Tongue (tissue), 2 donors: Measurements from ENCODE around the gene TOP3B. TPM values are rescaled to one million over a fixed set of nuclear protein-coding genes. Genes with fewer than 3 reads are reported as not detected.
"Not testable (repeated sequence)": the region's sequence is repeated elsewhere in the genome, so short reads cannot be mapped to it uniquely, and the experiment has no call there.

Experiments
- DNase-seq: peaks from one replicate; pipeline ENCODE4 v3.0.0-alpha.2; 2015
- total RNA-seq: library from RNA; depleted of rRNA; stranded (reverse); fragments of >200 nt; gene quantifications from one replicate; pipeline ENCODE4 v1.2.3, GENCODE V29; 2014

Gene TOP3B
- total RNA-seq, 1 donor from 2014 or later = 19.0 TPM

GRCh38 chr22:21922370-21923162, 60.0 kb downstream of the TOP3B start:
- DNase-seq = no peak

DNA sequence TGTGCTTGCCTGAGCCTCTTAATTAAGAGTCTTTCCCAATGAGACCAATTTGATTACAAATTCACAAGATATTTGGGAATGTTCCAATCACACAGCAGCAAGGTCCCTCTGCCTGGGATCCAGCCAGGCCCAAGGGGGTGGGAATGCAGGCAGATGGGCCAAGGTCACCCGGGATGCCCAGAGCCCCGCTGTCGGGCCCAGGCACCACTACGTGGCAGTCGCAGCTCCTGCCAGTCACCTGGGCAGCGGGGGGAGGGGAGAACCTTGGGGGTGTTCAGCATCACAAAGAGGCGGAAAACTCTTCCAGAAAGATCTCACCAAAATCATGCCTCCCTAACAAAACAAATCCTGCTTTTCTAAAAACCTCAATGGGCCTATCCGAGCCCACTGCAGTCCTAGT, 60.9 kb downstream of the TOP3B start:
- no peak for DNase-seq

DNA sequence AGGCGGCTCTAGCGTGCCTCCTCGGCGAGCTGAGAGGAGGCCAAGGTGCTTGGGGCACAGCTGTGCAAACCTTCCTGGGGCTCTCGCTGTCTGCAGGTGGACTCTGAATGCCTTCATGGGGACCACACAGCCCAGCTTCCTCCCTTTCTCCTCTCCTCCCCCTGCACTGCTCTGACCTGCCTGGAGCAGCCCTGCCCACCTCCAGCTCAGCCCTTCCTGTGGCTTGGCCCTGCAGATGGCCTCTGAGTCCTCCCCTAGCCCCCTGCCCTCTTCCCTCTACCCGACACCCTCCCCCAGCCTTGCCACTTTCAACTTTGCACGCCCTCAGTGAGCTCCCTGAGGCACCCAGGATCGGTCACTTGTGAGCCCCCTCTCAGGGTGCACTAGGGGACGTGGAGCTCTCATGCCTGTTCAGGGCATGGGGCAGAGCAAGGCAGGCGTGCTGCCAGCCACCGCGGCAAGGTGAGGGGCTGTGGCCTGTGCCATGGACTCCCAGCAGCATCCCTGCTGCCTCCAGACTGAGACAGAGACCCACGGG, 61.3 kb downstream of the TOP3B start:
- DNase-seq = no peak

GRCh38 chr22:21920341-21921183, 62.0 kb downstream of the TOP3B start:
- no peak for DNase-seq

DNA sequence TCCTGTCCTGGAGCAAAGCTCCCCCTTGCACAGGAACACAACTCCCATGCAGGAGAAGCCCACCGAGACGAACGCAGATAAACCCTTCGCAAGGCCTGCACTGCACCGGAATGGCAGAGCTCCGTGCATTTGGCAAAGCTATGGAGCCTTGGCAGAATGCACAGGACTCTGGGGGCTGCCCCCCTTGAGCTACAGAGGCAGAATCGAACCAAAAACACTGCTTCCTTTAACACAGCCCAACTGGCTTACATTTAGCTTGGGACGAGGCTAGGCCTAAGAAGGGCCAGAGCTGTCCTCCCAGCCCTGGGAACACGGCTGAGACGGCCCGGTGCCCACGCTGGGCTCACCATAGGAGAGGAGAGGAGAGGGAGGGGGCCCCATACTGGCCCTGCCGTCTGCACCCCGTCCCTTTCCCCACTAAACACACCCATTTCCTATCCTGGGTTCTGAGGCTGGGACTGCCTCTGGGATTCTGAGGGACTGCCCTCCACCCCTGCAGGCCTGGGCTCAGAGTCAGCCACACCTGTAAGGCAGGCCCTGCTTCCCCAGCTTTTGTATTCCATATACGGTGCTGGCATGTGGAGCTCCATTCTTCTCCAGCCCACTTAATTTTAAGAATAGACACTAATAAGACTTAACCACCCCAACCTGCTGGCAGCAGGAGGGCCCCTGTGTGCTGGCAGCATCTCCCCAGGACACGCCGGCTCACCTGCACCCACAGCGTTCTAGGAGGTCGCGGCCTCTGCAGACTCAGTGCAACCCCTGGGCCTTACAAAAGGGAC, 62.9 kb downstream of the TOP3B start:
- no peak for DNase-seq

DNA sequence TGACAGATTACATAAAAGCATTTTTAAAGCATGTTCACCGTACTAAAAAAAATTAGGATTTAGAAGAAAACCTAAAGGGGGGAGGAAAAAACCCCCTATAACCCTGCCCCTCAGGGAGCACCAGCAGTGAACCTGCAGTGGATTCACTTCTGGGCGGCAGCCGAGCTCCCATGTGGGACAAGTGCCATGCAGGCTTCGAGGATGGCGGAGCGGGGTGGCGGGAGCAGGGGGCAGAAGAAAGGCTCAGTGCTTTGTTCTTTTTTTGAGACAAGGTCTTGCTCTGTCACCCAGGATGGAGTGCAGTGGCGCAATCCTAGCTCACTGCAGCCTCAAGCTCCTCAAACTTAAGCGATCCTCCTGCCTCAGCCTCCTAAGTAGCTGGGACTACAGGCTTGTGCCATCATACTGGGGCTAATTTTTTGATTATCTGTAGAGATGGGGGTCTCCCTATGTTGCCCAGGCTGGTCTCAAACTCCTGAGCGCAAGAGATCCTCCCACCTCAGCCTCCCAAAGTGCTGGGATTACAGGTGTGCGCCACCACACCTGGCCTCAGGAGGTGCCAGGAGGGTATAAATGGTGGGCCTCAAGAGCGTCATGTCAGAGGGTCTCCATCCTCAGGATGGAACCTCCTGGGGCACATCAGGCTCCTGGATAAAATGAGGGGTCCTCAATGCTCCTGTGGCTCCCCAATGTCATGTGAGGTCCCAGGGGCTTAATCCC, 64.0 kb downstream of the TOP3B start:
- no peak for DNase-seq

- no peak for DNase-seq
These were observed 64.7 kb downstream of the TOP3B start for GRCh38 chr22:21917959-21918261.

- DNase-seq = peak; percentile 60
These were observed 65.2 kb downstream of the TOP3B start for GRCh38 chr22:21917181-21917958.

DNA sequence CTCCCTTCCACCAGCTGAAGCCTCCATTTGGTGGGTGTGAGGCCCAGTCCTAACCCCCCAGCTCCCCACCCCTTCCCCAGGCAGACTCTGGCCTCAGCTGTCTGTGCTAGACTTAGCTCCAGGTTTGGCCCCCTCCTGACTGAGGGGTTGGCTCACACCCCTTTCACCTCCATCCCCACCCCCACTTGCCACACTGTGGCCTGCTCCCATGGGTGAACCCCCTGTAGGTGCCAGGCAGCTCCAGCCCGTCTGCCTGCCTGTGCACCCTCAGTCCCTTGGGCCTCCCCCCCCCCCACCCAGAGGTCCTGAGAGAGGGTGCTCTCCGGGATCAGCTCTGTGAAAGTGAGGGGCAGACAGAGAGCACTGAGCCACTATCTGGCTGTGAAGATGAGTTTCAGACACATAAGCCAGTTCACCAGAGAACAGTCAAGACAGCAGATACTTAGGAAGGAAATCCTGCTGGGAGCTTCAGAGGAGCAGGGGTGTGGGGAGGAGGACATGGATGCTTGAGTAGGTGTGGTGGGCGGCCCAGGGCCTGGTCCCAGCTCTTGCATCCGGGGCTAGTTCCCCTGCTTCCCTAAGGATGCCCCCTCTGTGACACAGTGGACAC, 66.2 kb downstream of the TOP3B start:
- DNase-seq = no peak

DNA sequence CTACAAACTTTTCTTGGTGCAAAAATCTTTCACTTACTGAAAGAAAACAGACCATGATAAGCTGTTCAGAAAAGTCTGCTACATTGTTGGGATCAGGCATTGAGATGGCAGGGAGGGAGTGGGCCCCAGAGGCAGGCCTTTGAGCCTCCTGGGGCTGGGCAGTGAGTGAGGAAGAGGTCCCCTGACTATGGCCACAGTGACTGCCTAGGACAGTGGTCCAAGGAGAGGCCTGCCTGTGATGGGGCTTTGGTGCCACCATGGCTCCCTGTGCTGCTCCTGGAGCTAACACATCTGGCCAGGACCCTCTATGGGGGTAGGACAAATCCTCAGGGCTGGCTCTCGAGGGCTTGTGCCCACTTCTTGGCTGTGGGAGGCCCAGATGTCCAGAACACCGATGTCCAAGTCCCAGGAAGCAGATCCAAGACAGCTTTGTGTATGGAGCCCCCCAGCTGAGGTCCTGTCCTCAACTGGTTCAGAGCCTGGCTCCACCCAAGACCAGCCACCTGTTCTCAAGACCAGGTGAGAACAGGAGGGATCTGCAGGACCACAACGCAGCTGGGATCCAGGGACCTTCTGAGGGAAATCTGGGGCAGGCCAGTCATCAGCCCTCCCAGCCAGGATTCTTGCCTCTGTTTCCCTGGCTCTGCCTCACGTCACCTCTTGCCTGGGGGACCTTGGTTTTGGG, 66.8 kb downstream of the TOP3B start:
- DNase-seq = no peak

GRCh38 chr22:21914033-21914642, 68.4 kb downstream of the TOP3B start:
- not testable (repeated sequence) for DNase-seq

GRCh38 chr22:21910367-21910766, 72.2 kb downstream of the TOP3B start:
- DNase-seq = not testable (repeated sequence)

GRCh38 chr22:21909871-21910270, 72.7 kb downstream of the TOP3B start:
- no peak for DNase-seq

DNA sequence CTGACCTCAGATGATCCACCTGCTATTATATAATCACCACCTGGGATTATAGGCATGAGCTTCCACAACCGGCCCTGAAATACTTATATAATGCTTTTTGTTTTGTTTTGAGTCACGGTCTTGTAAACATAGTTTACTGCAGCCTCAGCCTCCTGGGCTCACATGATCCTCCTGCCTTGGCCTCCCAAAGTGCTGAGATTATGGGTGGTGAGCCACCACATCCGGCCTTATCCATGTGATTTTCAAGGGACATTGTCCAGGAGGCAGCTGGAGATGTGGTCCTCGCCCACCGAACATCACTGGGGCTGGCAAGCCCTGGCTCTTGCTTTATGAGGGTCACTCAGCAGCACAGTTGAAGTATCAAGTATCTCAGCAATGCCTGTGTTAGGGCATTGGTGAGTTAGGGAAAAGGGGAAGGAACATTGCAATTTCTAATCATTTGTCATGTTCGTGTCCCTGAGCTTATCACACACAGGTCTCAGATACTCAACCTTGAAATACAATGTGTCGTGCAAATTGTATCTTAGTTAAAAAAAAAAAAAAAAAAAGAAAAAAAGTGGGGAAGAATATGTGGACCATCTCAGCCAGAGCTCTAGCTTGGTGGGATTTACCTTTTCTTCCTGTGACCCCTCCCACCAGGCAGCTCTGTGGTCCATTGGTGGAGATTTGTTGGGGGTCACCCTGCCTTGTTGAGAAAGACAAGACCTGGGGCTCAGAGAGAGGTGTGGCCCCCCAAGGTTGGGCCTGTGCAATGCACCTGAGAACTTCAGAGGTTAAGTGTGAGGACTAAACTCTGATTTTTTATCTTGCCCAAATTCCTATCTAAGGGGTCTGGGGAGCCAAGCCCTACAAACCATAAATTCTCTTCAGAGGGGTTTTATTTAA, 74.7 kb downstream of the TOP3B start:
- DNase-seq = no peak
